ENCODE data around the gene GCA.

GCA gene, protein sequence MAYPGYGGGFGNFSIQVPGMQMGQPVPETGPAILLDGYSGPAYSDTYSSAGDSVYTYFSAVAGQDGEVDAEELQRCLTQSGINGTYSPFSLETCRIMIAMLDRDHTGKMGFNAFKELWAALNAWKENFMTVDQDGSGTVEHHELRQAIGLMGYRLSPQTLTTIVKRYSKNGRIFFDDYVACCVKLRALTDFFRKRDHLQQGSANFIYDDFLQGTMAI

DNA sequence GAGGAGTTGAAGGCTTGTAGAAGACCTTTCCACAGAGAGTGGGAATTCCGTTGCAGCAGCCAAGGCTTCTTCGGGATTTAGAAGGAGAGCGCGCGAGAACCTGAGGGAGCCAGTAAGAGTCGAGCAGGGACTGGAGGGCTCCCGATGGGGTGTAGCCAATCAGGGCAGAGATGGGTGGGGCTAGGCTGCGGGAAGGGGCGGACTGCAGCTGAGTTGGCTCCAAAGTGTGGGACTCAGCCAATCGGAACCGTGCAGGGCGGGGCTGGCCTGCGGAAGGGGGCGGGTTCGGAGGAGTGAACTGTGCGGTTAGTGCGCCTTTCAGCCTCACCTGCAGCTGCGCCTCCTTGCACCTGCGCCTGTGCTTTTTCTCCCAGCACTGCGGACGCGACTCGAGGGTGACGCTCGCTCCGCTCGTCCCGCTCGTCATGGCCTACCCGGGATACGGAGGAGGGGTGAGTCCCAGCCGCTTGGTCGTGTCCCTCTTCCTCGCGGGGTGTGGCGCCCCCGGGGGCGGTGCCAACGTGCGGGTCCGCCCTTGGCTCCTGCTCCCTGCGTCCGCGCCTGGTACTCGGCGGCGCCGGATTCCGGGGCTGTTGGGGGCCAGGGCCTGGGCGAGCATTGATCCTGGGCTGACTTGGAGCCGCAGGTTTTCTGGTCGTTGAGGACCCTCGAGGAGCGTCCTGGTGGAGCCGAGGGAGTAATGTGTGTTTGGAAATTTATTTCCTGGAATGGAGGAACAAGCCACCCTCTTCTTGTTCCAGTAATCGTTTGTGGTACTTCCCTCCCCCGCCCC lies at the start of gene GCA:
Gene GCA, plus strand, starts transcription at position 309 of the 793 bp plus-strand sequence. Its CDS starts 117 bp downstream, at position 426.
- peak; percentile 98 for DNase-seq

DNA sequence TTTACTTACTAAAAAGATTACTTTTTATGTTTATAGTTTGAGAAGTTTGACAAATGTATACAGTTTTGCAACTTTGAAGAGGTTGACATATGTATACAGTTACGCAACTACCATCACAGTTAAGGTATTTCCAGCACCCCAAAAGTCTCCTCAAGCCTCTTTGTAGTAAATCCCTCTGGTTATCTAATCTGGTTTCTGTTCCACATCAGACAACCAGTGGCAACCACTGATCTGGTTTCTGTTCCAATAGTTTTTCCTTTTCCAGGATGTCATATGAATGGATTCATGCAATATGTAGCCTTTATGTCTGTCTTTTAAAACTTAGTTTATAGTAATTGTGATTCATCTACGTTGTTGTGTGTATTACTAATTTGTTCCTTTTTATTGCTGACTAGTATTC lies 48.9 kb upstream of the GCA start:
- peak; percentile 34 for DNase-seq

DNA sequence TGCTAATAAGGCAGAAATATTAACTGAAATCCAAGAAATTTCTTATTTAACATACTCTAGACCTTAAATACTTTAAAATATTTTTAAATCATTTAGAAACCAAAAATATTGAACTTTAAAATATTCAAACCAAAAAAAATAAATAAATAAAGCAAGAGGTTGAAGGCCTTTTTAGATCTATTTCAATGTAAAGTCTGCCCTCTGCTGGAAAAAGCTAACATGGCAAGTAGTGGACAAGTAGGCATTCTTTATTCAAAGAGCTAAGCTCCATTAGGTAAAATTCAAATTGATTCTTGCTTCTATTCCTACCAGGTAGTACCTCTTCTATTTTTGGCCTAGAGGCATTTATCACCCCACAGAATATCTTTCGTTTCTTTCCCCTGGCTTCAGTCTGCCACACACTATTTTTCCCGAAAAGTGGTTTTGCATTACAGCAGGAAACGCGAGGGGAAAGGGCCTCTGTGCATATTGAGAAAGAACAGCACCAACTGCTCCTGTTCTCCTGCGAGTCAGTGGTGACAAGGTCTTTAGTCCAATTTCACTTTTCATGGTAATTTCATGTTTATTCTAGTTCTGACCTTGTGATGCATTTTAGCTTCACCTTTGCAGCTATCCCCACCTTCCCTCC lies 45.9 kb upstream of the GCA start:
- DNase-seq: peak; percentile 75

DNA sequence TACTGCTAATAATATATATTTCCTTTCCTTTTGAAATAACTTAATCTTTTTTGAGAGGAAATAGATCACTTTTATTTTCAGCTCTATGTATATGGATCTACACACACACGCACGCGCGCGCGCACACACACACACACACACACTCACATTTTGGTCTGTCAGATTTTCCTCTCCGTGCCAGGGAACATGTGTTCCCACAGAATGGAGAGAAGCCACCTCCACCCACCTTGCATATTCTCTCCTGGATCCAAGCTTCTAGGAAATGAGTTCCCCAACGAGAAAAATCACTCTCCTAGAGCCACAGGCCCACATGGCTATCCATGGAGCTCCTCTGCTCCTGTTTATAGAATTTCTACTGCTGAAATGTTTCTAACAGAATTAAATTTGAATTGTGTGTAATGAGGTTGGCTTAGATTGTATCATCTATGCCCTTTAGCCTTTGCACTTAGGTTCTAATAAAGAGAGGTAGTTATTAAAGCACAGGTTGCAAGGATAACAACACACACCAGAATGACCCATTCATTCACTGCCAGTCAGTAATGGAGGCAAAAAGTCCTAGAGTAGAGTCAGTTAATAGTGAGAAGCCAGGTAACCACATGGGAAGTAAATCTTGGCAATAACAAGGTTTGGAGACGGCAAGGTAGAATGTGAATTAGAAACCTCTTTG lies 45.1 kb upstream of the GCA start:
- DNase-seq: no peak

DNA sequence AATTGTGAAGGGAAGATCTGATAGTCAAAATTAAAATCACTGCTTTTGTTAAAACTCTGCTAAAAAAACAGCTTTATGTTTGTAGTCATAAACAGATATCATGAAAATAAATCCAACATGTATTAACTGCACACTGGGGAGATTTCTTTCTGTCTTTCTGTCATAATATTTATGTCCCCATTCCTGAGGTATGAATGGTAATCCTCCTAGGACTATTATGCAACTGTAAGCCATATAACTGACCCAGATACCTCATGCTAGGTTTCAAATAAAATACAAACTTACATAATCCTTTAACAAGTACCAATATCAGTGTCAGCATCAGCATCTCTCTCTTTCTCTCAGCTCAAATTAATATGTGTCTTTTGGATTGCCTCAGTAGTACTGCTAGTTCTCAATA lies 43.7 kb upstream of the GCA start:
- DNase-seq: no peak

DNA sequence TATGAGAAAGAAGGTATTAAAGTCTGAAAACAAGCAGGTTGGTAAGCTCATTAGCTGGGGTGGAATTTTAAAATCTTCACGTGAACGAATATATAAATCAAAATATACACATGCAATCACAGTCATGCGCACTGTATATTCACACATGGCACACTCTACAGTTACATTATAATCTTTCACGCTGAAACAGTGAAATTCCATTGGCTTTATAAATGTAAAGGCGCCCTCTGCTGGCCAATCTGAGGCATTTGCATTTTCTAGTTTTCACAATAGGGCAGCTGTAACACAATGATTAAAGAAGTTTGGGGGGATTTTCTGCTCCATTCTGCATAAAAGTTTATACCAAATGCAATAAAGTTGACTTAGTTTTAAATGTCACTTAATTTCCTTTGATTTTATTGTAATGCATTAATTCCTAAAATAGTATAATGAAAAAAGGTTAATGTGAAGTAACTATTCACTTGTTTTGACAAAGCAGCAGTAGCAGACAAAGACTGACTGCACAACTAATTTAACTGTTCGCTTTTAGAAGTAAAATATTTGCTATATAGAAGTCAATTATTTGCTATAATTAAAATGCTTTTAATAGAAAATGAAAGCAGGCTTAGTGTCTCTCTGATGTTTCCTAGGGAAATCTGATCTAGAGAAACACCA lies 42.7 kb upstream of the GCA start:
- DNase-seq: peak; percentile 60

DNA sequence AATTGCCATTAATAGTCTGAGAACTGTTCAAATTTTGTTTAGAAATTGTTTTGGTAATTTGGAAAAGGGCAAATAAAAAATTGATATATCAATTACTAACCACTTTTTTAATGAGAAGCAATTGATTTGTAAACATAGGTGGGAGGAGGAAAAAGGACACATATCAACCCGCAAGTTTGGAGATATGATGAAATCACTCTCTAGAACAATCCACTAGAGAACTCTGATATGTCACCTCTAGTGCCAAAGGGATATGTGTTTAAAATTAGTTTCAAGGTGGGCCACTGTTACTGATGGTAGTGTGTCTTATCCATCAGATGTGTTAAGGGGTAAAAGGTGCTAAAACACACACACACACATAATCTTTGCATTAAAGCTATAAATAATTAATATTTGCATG lies 42.1 kb upstream of the GCA start:
- DNase-seq: no peak

DNA sequence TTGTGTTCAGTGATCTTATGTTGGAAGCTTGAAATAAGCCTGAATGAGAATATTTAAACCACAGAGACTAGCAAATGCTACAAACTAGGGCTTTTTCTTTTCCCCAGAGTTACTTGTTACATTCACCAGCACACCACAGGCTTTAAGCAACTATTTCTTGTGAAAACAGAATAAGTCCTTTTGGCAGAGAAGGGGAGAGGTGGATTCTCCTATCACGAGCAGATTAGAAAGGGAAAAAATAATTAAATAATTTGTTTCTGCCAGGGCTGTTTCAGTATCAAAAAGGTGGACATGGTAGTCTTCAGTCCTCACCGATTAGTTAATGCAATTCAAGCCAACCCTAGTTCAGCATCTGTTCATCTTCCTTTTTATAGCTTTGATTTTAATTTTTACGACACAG lies 38.0 kb upstream of the GCA start:
- no peak for DNase-seq

DNA sequence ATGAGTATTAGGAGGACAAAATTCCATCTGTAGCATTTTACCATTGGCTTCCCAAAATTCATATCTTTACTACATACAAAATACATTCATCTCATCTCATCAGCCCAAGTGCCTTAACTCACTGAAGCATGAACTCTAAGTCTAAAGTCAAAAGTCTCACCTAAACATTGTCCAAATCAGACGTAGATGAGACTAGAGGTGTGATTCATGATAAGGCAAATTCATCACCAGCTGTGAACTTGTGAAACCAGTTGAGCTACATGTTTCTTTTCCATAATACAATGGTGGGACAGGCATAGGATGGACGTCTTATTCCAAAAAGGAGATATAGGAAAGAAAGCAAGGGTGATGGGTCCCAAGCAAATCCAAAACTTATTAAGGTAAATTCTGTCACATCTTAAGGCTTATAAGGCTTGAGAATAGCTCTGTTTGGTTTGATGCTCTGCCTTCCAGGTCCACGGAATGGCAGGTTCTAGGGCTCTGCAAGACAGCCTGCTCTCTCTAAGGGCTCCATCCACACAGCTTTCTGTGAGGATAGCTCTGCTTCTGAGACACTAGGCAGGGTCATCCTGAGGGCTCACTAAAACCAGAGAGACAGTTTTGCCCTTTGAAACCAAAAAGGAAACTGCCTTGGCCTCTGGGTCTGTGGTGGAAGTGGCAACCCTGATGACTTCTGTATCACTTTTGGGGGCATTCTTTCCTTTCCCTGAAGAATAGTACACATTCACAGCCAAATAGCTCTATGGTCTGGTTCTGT lies 35.0 kb upstream of the GCA start:
- DNase-seq: no peak

DNA sequence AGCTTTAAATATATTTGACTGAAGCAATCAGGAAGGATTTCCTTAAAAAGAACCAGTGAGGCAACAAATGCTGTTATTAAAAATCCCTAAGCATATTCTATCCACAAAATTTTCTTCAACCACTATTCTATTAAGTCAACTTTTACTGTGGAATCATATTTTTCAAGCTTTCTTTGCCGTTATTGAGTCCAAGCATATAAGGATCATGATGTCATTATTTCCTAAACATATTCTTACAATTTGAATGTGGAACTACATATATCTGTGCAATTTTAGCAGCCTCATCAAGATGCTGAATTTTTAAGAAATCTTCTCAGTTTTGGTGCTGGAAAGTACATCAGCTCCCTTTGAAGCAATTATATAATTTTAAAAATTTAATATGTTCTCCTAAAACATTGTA lies 31.1 kb upstream of the GCA start:
- no peak for DNase-seq

DNA sequence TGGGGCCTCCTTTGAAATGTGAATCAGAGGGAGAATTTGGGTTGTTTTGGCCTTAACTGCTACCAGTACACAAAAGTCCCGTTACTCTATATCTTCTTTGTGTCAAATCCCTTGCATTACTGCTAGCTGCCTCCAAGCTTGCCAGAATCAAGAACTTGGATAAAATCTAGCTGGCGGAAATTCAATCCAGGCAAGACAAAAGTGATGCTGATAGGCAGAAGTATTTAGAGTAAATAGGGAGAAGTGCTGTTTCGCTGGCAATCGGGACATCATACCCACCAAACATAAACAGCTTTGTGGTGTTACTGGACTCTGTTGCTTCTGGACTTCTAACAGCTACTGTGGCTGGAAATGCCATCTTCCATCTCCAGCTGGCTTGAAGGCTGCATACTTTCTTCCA lies 28.0 kb upstream of the GCA start:
- no peak for DNase-seq

DNA sequence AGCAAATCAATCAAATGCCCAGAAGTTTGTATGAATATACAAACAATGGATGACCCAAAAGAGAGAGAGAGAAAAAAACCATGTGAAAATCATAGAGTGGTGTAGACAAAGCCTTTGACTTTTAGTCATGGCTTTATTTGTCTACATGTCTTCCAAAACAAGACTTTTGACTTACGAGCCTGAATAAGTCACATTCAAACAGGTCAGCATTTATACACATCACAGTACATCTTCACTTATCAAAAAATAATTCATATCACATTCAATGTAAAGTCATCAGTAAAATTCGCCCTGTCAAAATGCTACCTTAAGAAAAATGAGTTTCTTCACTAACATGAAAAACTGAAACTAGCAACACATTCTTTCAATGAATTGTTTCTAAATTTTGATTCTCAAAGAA lies 27.3 kb upstream of the GCA start:
- DNase-seq: no peak

DNA sequence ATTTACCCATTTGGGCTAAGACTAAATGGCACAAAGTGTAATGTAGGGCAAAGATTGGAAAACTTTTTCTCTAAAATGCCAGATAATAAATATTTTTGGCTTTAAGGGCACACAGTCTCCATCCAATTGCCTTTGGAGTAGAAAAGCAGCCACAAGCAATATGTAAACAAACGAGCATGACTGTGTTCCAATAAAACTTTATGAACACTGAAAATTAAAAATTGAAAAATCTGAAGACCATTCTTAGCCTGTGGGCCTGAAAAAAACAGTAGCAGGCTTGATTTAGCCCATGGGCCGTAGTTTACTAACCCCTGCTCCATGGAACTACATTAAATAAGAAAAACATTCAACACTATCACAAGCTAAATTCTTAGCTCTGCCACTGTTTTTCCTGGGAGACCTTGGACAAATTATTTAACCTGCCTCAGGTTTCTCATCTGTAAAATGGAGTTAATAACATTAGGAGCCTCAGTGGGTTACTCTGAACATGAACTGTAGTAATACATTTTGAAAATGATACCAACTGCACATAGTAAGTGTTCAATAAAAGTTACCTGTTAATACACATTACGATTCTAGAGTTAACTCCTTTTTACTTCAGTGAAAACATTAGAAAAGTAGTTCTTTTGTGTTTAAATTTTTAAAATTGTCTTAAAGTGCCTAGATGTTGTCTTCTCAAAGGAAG lies 26.7 kb upstream of the GCA start:
- no peak for DNase-seq

DNA sequence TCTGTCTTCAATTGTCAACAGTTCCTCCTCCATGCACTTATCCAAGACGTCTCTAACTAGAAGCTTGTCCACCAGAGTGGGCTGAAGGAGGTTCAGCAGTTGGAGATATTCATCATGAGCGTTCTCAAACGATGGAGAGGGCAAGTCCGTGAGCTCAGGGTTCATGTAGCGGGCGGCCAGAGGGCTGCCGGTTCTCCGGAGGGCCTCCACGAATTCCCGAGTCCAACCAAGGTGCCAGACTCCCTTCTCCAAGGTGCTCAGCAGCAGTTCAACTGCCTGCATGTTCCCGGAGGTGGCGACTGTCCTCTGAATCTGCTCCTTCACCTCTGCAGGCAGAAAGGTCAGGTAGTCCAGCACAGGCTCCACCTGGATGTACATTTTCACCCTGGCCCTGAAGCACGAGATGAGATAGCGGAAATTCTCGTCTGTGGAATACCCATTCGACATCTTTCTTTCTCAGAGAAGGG lies 26.0 kb upstream of the GCA start:
- peak; percentile 45 for DNase-seq

DNA sequence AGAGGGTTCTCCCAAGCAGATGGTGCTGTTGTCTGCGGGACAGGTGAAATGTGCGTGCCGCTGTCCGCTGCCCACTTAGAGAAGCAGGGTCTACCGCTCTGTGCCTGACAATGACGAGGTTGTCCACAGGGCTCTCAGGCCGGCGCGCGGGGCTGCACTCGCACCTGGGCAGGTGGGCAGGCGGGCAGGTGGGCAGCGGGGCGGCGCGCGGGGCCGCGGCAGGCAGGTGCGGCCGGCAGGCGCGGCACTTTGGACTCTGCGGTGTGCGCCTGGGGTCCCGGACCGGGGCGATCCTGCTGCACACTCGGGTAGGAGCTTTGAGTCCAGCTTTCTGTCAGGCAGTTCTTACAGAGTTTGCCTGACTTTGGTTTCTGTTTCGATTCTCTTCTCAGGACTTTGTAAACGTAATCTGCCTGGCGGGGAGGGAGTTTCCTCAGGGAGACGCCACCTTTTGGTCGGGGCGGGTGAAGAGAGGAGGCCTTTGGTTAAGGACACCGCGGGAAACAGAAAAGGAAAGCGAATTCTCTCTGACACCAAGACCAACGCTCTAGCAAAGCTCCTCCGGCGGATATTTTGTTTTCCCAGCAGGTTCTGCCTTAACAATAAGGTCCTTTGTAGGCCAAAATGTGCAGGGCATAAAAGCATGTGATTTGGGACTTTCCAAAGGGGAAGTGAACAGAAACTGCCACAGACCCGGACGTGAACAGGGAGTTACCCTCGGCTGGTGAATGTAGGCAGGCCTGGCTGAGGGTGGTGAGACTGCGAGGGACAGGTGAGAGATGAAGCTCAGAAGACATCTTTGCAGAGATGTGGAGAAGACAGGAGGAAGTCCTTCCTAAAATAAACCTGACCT lies 25.4 kb upstream of the GCA start, which contains the start of gene IFIH1:
Gene IFIH1, minus strand, starts transcription at position 357 of the 853 bp plus-strand sequence. CDS start 377 bp downstream, outside the sequence.
- peak; percentile 97 for DNase-seq

DNA sequence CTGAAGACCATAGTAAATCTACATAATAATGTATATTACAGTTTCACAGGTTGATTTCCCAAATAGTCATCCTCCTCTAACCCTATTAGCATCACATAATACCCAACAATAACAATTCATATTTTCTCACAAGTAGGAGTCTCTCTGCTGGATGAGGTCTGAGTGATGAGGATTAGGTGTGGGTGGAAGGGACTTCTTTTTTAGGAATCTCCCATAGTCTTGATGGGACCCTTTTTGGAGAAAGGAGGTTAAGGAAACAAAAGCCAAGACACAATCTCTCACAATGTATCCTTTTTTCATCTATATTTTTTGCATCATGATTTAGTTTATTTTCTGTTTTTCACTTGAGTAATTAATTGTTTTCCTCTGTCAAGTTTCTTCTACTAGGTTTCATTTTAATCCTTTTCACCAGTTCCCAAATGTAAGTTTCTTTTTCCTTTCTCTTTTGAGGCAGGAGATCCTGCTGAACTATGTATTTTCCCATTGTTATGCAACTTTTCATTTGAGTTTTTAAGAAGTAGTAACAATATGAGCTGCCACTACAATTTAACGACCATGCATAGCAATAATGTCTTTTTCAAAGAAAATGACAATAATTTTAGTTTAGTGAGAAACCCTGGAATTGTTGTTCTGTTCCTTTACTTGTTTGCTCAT lies 22.9 kb upstream of the GCA start:
- peak; percentile 82 for DNase-seq

DNA sequence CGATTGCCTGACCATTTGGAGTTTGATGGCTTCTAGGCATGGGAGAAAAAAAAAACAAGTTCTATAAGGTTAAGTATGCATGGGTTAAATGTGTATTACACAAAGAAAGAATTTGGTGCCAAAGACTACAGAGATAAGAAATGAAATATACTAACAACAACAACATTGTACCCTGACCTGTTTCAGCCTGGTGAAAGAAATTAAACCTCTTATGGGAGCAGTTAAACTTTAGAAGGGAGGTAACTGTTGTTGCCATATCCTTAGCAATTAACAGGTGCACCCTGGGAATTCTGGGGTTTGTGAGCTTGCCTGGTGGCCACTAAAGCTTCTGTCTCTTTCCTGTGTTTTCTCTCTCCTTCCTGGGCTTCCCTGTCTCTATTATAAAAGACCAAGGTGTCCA lies 19.0 kb upstream of the GCA start:
- DNase-seq: no peak

DNA sequence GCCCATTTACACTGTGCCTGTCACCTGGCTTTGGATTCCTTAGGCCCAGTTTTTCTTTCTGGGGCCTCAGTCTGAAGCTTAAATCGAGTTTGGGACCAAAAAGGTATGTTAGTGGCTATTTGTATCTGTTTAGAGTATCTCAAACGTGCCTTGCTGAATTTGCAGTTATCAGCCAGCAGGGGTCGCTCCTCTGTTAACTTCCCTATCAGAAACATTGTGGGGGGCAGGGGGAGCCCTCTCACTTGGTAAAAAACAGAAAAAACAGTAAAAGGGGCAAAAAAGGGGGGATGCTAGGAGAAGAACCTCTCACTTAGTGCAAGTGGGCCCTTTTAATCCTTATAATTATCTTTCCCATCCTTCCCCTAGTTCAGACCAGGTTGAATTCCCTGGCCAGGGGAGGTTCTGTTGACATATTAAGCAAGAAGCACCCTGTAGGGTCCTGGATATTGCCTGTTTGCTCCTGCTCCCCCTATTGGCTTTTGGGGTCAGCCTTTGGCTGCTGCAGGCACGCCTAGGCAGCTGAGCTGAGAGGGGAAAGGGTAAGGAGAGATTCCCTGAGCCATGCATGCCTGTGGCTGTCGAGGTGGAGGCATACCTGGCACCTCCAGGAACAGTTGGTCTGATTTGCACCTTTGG lies 16.7 kb upstream of the GCA start:
- DNase-seq: no peak

DNA sequence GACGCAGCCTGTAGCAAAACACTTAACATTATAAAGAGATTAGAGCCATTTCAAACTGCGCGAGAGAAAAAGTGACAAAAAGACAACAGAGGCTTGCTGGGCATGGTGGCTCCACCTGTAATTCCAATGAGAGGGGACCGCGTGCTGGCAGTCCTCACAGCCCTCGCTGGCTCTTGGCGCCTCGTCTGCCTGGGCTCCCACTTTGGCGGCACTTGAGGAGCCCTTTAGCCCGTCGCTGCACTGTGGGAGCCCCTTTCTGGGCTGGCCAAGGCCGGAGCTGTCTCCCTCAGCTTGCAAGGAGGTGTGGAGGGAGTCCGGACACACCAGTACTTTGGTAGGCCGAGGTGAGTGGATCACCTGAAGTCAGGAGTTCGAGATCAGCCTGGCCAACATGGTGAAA lies 16.1 kb upstream of the GCA start:
- DNase-seq: no peak
